ENCODE results near the gene SLC47A1. TPM values are rescaled to one million over a fixed set of nuclear protein-coding genes. Genes with fewer than 3 reads are reported as not detected.

Gene SLC47A1
- total RNA-seq, 1 donor from 2014 or later, result 1.1 TPM

DNA sequence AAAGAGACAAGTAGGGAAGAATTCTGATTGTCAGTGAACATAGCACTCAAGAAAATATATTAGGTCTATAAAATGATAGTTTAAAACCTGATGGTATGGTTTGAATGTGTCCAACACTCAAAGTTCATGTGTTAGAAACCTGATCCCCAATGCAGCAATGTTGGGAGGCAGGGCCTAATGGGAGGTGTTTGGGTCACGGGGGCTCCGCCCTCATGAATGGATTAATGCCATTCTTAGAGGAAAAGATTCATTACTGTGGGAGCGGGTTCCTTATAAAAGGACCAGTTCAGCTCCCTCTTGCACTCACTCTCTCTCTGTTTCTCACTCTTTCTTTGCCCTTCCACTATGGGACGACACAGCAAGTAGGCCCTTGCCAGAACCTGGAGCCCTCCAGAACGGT, 41.5 kb upstream of the SLC47A1 start:
- TF ChIP-seq CTCF (IDR thresholded peaks at IDR 0.05; ENCODE audit: unreplicated experiment), result no peak
- Mint-ChIP-seq H3K4me1 (ENCODE audit: low read depth) (no peaks in the 10 kb centered on the region), H3K9me3 (ENCODE audit: low read depth) (no peaks in the 10 kb centered on the region), H3K4me3 (ENCODE audit: low read depth) (no peak overlapping the region), H3K27ac (no peak overlapping the region), H3K36me3 (ENCODE audit: insufficient read depth) (no peaks in the 10 kb centered on the region), H3K27me3 (peaks cover 4% of the 10 kb centered on the region)
- no peak for DNase-seq (ENCODE audit: low spot score, unreplicated experiment)

DNA sequence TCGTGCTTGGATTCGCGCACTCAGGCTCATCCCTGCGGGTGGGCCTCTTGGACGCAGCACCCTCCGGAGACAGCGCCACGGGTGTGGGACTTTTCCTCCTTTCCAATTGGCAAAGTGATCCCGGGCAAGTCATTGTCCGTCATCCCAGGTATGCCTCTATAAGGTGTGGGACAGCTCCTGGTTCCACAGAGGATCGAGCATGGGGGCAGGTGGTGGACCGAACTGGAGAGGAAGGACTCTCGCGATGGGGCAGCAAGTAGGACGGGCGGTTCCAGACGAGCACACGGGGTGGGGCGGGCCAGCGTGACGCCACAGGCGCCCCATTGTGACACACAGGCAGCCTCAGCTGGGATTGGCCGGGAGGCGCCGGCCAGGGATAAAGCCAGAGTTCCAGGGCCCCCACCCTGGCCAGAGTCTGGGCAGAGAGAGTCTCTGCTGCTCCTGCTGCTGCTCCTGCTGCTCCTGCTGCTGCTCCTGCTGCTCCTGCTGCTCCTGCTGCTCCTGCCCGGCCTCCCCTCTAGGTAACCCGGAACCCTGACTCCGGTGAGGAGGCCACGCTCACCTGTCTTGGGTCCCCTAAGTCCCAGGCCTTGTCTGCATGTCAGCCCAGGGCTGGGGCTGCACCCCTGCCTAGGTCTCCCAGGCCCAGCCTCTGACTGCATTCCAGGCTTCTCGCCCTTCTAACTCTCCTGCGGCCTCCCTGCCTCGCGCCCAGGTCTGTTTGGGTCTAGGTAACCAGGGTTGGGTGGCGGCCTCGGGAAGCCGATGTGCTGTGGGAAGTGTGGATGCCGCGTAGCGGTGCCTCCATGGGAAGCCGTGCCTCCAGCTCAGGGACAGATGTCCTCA, 38.5 kb upstream of the SLC47A1 start:
- no peak overlapping the region for H3K27ac Mint-ChIP-seq
- no peak for DNase-seq (ENCODE audit: low spot score, unreplicated experiment)
- no peaks in the 10 kb centered on the region for H3K4me1 Mint-ChIP-seq (ENCODE audit: low read depth)
- no peaks in the 10 kb centered on the region for H3K9me3 Mint-ChIP-seq (ENCODE audit: low read depth)
- H3K27me3 Mint-ChIP-seq, result no peaks in the 10 kb centered on the region
- no peak overlapping the region for H3K4me3 Mint-ChIP-seq (ENCODE audit: low read depth)
- no peak for TF ChIP-seq CTCF (IDR thresholded peaks at IDR 0.05; ENCODE audit: unreplicated experiment)
- no peaks in the 10 kb centered on the region for H3K36me3 Mint-ChIP-seq (ENCODE audit: insufficient read depth)

GRCh38 chr17:19495828-19496528, 37.7 kb upstream of the SLC47A1 start:
- Mint-ChIP-seq H3K4me3 (ENCODE audit: low read depth) (no peak overlapping the region), H3K27me3 (peaks cover 4% of the 10 kb centered on the region), H3K27ac (no peak overlapping the region), H3K9me3 (ENCODE audit: low read depth) (no peaks in the 10 kb centered on the region), H3K36me3 (ENCODE audit: insufficient read depth) (no peaks in the 10 kb centered on the region), H3K4me1 (ENCODE audit: low read depth) (no peaks in the 10 kb centered on the region)
- DNase-seq (ENCODE audit: low spot score, unreplicated experiment), result no peak
- no peak for TF ChIP-seq CTCF (IDR thresholded peaks at IDR 0.05; ENCODE audit: unreplicated experiment)

GRCh38 chr17:19497624-19498023, 36.0 kb upstream of the SLC47A1 start:
- DNase-seq (ENCODE audit: low spot score, unreplicated experiment), result no peak
- H3K4me3 Mint-ChIP-seq (ENCODE audit: low read depth), result no peak overlapping the region
- H3K36me3 Mint-ChIP-seq (ENCODE audit: insufficient read depth), result no peaks in the 10 kb centered on the region
- peaks cover 4% of the 10 kb centered on the region for H3K27me3 Mint-ChIP-seq
- TF ChIP-seq CTCF (IDR thresholded peaks at IDR 0.05; ENCODE audit: unreplicated experiment), result no peak
- H3K4me1 Mint-ChIP-seq (ENCODE audit: low read depth), result no peaks in the 10 kb centered on the region
- no peak overlapping the region for H3K27ac Mint-ChIP-seq
- H3K9me3 Mint-ChIP-seq (ENCODE audit: low read depth), result no peaks in the 10 kb centered on the region

- DNase-seq (ENCODE audit: low spot score, unreplicated experiment), result no peak
- TF ChIP-seq CTCF (IDR thresholded peaks at IDR 0.05; ENCODE audit: unreplicated experiment), result no peak
- Mint-ChIP-seq H3K27ac (no peak overlapping the region), H3K9me3 (ENCODE audit: low read depth) (no peaks in the 10 kb centered on the region), H3K36me3 (ENCODE audit: insufficient read depth) (no peaks in the 10 kb centered on the region), H3K4me1 (ENCODE audit: low read depth) (no peaks in the 10 kb centered on the region), H3K4me3 (ENCODE audit: low read depth) (no peak overlapping the region), H3K27me3 (peaks cover 4% of the 10 kb centered on the region)
Measured at GRCh38 chr17:19501219-19501618, 32.4 kb upstream of the SLC47A1 start.

All from progenitor cell of endocrine pancreas (in vitro differentiated cells).